ENCODE results near the gene TRABD.

DNA sequence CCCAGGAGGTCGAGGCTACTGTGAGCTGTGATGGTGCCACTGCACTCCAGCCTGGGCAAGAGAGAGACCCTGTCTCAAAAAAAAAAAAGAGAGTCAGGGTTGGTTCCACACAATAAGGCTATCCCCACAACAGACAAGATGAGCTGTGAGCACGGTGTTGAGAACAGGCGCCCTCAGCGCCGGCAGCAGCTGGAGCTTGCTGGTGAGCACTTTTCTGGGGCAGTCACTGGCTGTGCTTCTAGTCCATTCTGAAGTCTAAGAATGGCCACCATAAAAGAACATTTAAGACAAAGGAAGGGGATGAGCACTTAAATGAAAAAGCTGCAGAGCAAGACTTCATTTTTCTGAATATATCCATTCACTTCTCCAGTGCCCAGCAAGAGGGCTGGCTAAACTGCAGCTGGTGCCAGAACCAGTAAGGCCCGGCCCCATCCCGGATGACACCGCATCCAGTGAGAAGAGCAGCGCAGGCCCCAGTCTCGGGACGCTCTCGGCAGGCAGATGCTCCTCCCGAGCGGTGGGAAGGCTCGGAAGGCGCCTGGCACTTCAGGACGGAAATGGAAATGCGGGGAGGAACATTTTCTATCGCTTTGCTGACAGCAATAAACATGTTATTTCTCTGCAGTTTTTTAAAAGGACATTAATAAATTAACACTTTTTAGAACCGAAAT lies 46.9 kb downstream of the TRABD start:
- TF ChIP-seq, protein P1, sequence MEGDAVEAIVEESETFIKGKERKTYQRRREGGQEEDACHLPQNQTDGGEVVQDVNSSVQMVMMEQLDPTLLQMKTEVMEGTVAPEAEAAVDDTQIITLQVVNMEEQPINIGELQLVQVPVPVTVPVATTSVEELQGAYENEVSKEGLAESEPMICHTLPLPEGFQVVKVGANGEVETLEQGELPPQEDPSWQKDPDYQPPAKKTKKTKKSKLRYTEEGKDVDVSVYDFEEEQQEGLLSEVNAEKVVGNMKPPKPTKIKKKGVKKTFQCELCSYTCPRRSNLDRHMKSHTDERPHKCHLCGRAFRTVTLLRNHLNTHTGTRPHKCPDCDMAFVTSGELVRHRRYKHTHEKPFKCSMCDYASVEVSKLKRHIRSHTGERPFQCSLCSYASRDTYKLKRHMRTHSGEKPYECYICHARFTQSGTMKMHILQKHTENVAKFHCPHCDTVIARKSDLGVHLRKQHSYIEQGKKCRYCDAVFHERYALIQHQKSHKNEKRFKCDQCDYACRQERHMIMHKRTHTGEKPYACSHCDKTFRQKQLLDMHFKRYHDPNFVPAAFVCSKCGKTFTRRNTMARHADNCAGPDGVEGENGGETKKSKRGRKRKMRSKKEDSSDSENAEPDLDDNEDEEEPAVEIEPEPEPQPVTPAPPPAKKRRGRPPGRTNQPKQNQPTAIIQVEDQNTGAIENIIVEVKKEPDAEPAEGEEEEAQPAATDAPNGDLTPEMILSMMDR (conservative IDR thresholded peaks at IDR 0.05; ENCODE audit: low read length): no peak
- no peak for TF ChIP-seq EZH2phosphoT487 (IDR thresholded peaks at IDR 0.05; ENCODE audit: borderline replicate concordance, low read depth, low read length)

Data from OCI-LY7 (cell line).